Measurements from ENCODE around the gene OR14C36.

- TF ChIP-seq CTCF (IDR thresholded peaks at IDR 0.05) (no peak), ZFX (IDR thresholded peaks at IDR 0.05; ENCODE audit: borderline replicate concordance) (no peak)
Observed at GRCh38 chr1:248366609-248367008, 18.0 kb downstream of the OR14C36 start.

Measured in 22Rv1 (cell line).